OCI-LY7 (cell line): ENCODE measurements around the gene EYA2. TPM values are rescaled to one million over a fixed set of nuclear protein-coding genes. Genes with fewer than 3 reads are reported as not detected.
"Not testable (repeated sequence)": the region's sequence is repeated elsewhere in the genome, so short reads cannot be mapped to it uniquely, and the experiment has no call there.

Experiments used
- BruUV-seq: library from RNA; stranded (reverse); fragments of 400-500 nt; replicated peaks from 2 replicates; lab custom pipeline; 2021; lab: Mats Ljungman, UMichigan
- CTCF ChIA-PET: fragments of 300-600 bp; sonication (Branson Sonifier 250); formaldehyde crosslinking; loops from one replicate; lab custom pipeline; 2022; ENCODE audit warnings: antibody characterized with exemption; ENCODE audit not compliant: unreplicated experiment; lab: Charles Lee
- POLR2A ChIA-PET: fragments of 300-600 bp; sonication (Branson Sonifier 250); formaldehyde crosslinking; loops from one replicate; lab custom pipeline; 2022; ENCODE audit warnings: antibody characterized with exemption; lab: Charles Lee
- DNase-seq: peaks from one replicate; pipeline ENCODE4 v3.0.0-alpha.2; 2015; ENCODE audit warnings: low spot score
- H2AFZ ChIP-seq: fragments of 200-600 bp; sonication (generic), shearing (Covaris generic); 2 replicates; pipeline ENCODE4 v1.6.1; 2014; ENCODE audit warnings: mild to moderate bottlenecking, antibody characterized with exemption, low read length, moderate library complexity
- H3K27ac ChIP-seq: fragments of 200-600 bp; sonication (generic); 2 replicates; pipeline ENCODE4 v1.5.1; 2014; ENCODE audit warnings: mixed run types, low read depth, mild to moderate bottlenecking, moderate library complexity, low read length, inconsistent platforms; ENCODE audit not compliant: poor library complexity, severe bottlenecking
- H3K36me3 ChIP-seq: fragments of 200-600 bp; sonication (generic); 2 replicates; pipeline ENCODE4 v1.6.1; 2014; ENCODE audit warnings: mild to moderate bottlenecking, antibody characterized with exemption, low read length, moderate library complexity, mixed read lengths; ENCODE audit not compliant: insufficient read depth
- H3K4me1 ChIP-seq: fragments of 200-600 bp; sonication (generic); 2 replicates; pipeline ENCODE4 v1.5.1; 2014; ENCODE audit warnings: mild to moderate bottlenecking, low read length; ENCODE audit not compliant: insufficient read depth, poor library complexity, severe bottlenecking
- H3K4me2 ChIP-seq: fragments of 200-600 bp; sonication (generic); 2 replicates; pipeline ENCODE4 v1.6.1; 2014; ENCODE audit warnings: mild to moderate bottlenecking, low read length
- H3K4me3 ChIP-seq: fragments of 200-600 bp; sonication (generic); 2 replicates; pipeline ENCODE4 v1.5.1; 2014; ENCODE audit warnings: mild to moderate bottlenecking, low read depth, low read length; ENCODE audit not compliant: poor library complexity, severe bottlenecking
- H3K79me2 ChIP-seq: fragments of 200-600 bp; sonication (generic); 2 replicates; pipeline ENCODE4 v1.6.1; 2016; ENCODE audit warnings: low read depth, mild to moderate bottlenecking, low read length, moderate library complexity, mixed read lengths; ENCODE audit not compliant: insufficient read depth
- H3K9me2 ChIP-seq: fragments of 200-600 bp; sonication (generic); 2 replicates; pipeline ENCODE4 v1.6.1; 2016; ENCODE audit warnings: mild to moderate bottlenecking, low read length, mixed read lengths; ENCODE audit not compliant: insufficient read depth
- H3K9me3 ChIP-seq: fragments of 200-600 bp; sonication (generic); 2 replicates; pipeline ENCODE4 v1.6.1; 2014; ENCODE audit warnings: mild to moderate bottlenecking, mixed run types, low read length, mixed read lengths
- H4K20me1 ChIP-seq: fragments of 200-600 bp; sonication (generic); 2 replicates; pipeline ENCODE4 v1.6.1; 2014; ENCODE audit warnings: mild to moderate bottlenecking, antibody characterized with exemption, low read length, moderate library complexity, mixed read lengths; ENCODE audit not compliant: insufficient read depth
- EZH2phosphoT487 ChIP-seq: fragments of 200-600 bp; sonication (generic); IDR thresholded peaks from 2 replicates; pipeline ENCODE4 v1.6.1; 2018; ENCODE audit warnings: low read depth, borderline replicate concordance, mild to moderate bottlenecking, mixed run types, antibody characterized with exemption, low read length, moderate library complexity, mixed read lengths
- intact Hi-C: fragments of 100-400 bp; cut with micrococcal nuclease; formaldehyde crosslinking; loops from one replicate; pipeline ENCODE4 v1.10.0; 2022; ENCODE audit not compliant: unreplicated experiment
- total RNA-seq, 2 experiments: library from RNA; depleted of rRNA in 1 of 2; stranded (reverse); fragments of >200 nt in 1 of 2; shearing (Covaris generic) in 1 of 2; gene quantifications; 2 replicates each; pipeline ENCODE4 v1.2.3, GENCODE V29; 2014 to 2022
- TF ChIP-seq, protein P1 (sequence below): fragments of 200-600 bp; sonication (generic); conservative IDR thresholded peaks from 2 replicates; pipeline ENCODE4 v1.5.1; 2014; ENCODE audit warnings: mild to moderate bottlenecking, antibody characterized with exemption, low read length, moderate library complexity, mixed read lengths

The EYA2 gene
- total RNA-seq, 2 experiments from 2014 or later, result not detected

DNA sequence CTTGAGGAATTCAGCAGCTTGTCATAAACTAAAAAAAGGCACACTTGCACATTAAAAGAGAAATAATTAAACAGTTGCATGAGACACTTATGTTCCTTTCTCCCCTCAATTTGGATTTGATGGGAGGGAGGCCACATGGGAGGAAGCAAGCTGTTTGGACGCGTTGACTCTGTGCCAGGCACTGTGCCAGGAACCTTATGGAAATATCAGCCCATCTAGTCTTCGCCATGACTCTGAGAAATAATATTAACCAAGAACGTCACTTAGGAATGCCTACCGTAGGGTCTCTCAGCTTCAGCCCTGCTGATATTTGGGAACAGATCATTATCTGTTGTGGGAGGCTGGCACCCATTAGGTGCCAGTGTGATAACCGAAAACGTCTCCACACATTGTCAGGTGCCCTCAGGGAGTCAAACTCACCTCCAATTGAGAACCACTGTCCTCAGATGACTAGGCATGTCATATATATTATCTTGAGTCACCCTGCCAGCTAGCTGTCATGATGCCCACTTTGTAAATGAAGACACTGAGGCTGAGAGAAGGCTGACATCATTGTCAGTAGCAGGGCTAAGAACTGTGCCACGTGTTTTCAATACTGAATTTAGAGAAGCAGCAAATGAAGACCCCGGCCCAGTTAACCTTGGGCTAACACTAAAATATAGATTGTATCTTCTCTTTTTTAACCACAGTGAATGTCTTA, 36.1 kb downstream of the EYA2 start:
- Histone ChIP-seq H2AFZ (no peak overlapping the region), H3K4me1 (no peaks in the 10 kb centered on the region), H3K36me3 (no peaks in the 10 kb centered on the region), H3K4me3 (no peak overlapping the region), H3K4me2 (no peak overlapping the region), H4K20me1 (no peaks in the 10 kb centered on the region), H3K27ac (no peak overlapping the region), H3K9me3 (peaks cover 7% of the 10 kb centered on the region; the same call in 1 of the 2 replicates), H3K9me2 (no peaks in the 10 kb centered on the region), H3K79me2 (no peaks in the 10 kb centered on the region)
- CTCF ChIA-PET, result no interaction called here
- no TSS peak for BruUV-seq
- intact Hi-C loops, result no loop called here
- POLR2A ChIA-PET, result no interaction called here
- TF ChIP-seq, protein P1, sequence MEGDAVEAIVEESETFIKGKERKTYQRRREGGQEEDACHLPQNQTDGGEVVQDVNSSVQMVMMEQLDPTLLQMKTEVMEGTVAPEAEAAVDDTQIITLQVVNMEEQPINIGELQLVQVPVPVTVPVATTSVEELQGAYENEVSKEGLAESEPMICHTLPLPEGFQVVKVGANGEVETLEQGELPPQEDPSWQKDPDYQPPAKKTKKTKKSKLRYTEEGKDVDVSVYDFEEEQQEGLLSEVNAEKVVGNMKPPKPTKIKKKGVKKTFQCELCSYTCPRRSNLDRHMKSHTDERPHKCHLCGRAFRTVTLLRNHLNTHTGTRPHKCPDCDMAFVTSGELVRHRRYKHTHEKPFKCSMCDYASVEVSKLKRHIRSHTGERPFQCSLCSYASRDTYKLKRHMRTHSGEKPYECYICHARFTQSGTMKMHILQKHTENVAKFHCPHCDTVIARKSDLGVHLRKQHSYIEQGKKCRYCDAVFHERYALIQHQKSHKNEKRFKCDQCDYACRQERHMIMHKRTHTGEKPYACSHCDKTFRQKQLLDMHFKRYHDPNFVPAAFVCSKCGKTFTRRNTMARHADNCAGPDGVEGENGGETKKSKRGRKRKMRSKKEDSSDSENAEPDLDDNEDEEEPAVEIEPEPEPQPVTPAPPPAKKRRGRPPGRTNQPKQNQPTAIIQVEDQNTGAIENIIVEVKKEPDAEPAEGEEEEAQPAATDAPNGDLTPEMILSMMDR, result no peak
- no peak for DNase-seq

DNA sequence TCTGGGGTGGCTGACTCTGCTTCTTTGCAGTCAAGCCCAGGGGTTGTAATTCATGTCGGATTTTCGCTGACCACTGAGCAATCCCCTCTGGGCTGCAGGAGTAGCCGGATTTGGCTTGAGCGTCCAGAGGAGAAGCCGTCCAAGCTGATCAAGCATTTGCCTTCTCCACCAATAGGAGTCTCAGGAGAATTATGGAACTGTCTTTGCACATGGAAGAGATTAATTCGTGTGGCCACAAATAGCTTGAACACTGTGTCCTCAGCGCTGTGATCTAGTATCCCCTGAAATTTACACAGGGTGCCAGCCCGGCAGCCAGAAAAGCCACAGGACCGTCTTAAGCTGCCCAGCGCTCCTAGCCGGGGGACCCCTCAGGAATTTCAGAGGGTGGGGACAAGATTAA, 37.1 kb downstream of the EYA2 start:
- no peak for DNase-seq
- CTCF ChIA-PET, result no interaction called here
- Histone ChIP-seq H2AFZ (no peak overlapping the region), H3K9me2 (no peaks in the 10 kb centered on the region), H3K27ac (no peak overlapping the region), H4K20me1 (no peaks in the 10 kb centered on the region), H3K4me1 (no peaks in the 10 kb centered on the region), H3K79me2 (no peaks in the 10 kb centered on the region), H3K4me3 (no peak overlapping the region), H3K9me3 (peaks cover 7% of the 10 kb centered on the region; the same call in 1 of the 2 replicates), H3K36me3 (no peaks in the 10 kb centered on the region), H3K4me2 (no peak overlapping the region)
- BruUV-seq, result no TSS peak
- TF ChIP-seq, protein P1, result no peak
- TF ChIP-seq EZH2phosphoT487, result no peak
- intact Hi-C loops, result no loop called here
- POLR2A ChIA-PET, result no interaction called here

DNA sequence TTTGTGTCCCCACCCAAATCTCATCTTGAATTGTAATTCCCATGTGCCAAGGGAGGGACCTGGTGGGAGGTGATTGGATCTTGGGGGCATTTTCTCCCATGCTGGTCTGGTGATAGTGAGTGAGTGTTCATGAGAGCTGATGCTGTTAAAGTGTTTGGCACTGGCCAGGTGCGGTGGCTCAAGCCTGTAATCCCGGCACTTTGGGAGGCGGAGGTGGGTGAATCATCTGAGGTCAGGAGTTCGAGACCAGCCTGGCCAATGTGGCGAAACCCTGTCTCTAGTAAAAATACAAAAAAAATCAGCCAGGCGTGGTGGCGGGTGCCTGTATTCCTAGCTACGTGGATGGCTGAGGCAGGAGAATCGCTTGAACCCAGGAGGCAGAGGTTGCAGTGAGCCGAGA, 37.8 kb downstream of the EYA2 start:
- H3K4me1 ChIP-seq, intact Hi-C loops, DNase-seq, H3K4me3 ChIP-seq, H3K36me3 ChIP-seq, H3K9me2 ChIP-seq, BruUV-seq, H3K79me2 ChIP-seq, H3K9me3 ChIP-seq, H3K27ac ChIP-seq, POLR2A ChIA-PET, H4K20me1 ChIP-seq, CTCF ChIA-PET, H3K4me2 ChIP-seq, H2AFZ ChIP-seq: not testable (repeated sequence)
